Erythroblast (primary cell): Measurements from ENCODE around the gene SLC7A5.
"Not testable (repeated sequence)": the region's sequence is repeated elsewhere in the genome, so short reads cannot be mapped to it uniquely, and the experiment has no call there.

Source experiments
- DNase-seq, 2 experiments: peaks; one replicate each; lab custom pipeline; 2025; lab: John Stamatoyannopoulos, UW
- GATA1 ChIP-seq: IDR thresholded peaks from 2 replicates; pipeline ENCODE4 v1.6.1; 2011; ENCODE audit warnings: low read depth, mild to moderate bottlenecking, control low read depth, low read length, moderate library complexity
- POLR2A ChIP-seq: IDR thresholded peaks from 2 replicates; pipeline ENCODE4 v1.6.1; 2011; ENCODE audit warnings: mild to moderate bottlenecking, low read length

Gene SLC7A5

GRCh38 chr16:87802670-87803069 lies 66.6 kb downstream of the SLC7A5 start:
- DNase-seq, result no peak
- no peak for TF ChIP-seq GATA1
- no peak for TF ChIP-seq POLR2A

GRCh38 chr16:87801679-87802259 lies 67.5 kb downstream of the SLC7A5 start:
- TF ChIP-seq GATA1 (no peak), POLR2A (no peak)
- DNase-seq, result no peak

GRCh38 chr16:87800497-87800896 lies 68.8 kb downstream of the SLC7A5 start:
- TF ChIP-seq GATA1 (no peak), POLR2A (no peak)
- DNase-seq, result no peak

GRCh38 chr16:87795336-87795735 lies 74.0 kb downstream of the SLC7A5 start:
- no peak for DNase-seq
- TF ChIP-seq POLR2A, result no peak

- TF ChIP-seq GATA1 (no peak), POLR2A (no peak)
- no peak for DNase-seq
These were observed 74.7 kb downstream of the SLC7A5 start for GRCh38 chr16:87794485-87795078.

GRCh38 chr16:87792205-87792565 lies 77.1 kb downstream of the SLC7A5 start:
- TF ChIP-seq GATA1 (no peak), POLR2A (no peak)
- no peak for DNase-seq

GRCh38 chr16:87791295-87792204 lies 77.8 kb downstream of the SLC7A5 start:
- DNase-seq, result no peak
- TF ChIP-seq POLR2A, result no peak
- TF ChIP-seq GATA1, result no peak

- DNase-seq, result no peak
- TF ChIP-seq GATA1 (no peak), POLR2A (no peak)
These were observed 78.8 kb downstream of the SLC7A5 start for GRCh38 chr16:87790292-87791100.

- no peak for DNase-seq
- TF ChIP-seq GATA1 (no peak), POLR2A (no peak)
These were observed 79.6 kb downstream of the SLC7A5 start for GRCh38 chr16:87789437-87790291.

GRCh38 chr16:87788730-87789436 lies 80.4 kb downstream of the SLC7A5 start:
- not testable (repeated sequence) for DNase-seq

- not testable (repeated sequence) for DNase-seq
These were observed 81.7 kb downstream of the SLC7A5 start for GRCh38 chr16:87787451-87788091.

- DNase-seq, result no peak
- TF ChIP-seq GATA1, result no peak
- TF ChIP-seq POLR2A, result no peak
These were observed 84.5 kb downstream of the SLC7A5 start for GRCh38 chr16:87784812-87785211.
